Ovary (tissue), 9 donors: Measurements from ENCODE around the gene NPS. TPM values are rescaled to one million over a fixed set of nuclear protein-coding genes. Genes with fewer than 3 reads are reported as not detected.

ENCODE experiments used
- DNase-seq, 5 donors: peaks; one replicate each; pipeline ENCODE4 v3.0.0-alpha.2; 2019 to 2020
- H3K27ac ChIP-seq, 2 donors: fragments of 200-600 bp; one replicate each; pipeline versions ENCODE4 v1.5.1 to v1.8.0; 2019 to 2022
- H3K27me3 ChIP-seq: fragments of 200-600 bp; one replicate; pipeline ENCODE4 v1.8.0; 2022
- H3K36me3 ChIP-seq: fragments of 200-600 bp; sonication (generic); one replicate; pipeline ENCODE4 v1.5.1; 2019
- H3K4me1 ChIP-seq: one replicate; pipeline ENCODE4 v1.8.1; 2013; ENCODE audit warnings: mild to moderate bottlenecking, moderate library complexity; ENCODE audit not compliant: insufficient read depth
- H3K4me3 ChIP-seq: fragments of 200-600 bp; sonication (generic); one replicate; pipeline ENCODE4 v1.5.1; 2017
- H3K9me3 ChIP-seq, 2 donors: fragments of 200-600 bp in 1 of 2; sonication (generic) in 1 of 2; one replicate each; pipeline versions ENCODE4 v1.5.1 to v1.8.1; 2013 to 2019; ENCODE audit warnings: mild to moderate bottlenecking in 1 of 2, moderate library complexity in 1 of 2
- EP300 ChIP-seq: sonication (generic); formaldehyde crosslinking; IDR thresholded peaks from one replicate; pipeline ENCODE4 v1.6.1; 2017; ENCODE audit warnings: antibody characterized with exemption
- POLR2A ChIP-seq: fragments of 450-650 bp; IDR thresholded peaks from one replicate; pipeline ENCODE4 v1.6.1; 2017; ENCODE audit warnings: antibody characterized with exemption, mild to moderate bottlenecking, moderate library complexity
- WGBS, 3 donors: extraction: QIAGEN DNeasy Blood & Tissue Kit in 1 of 3; methylation state at CpG; one replicate each; pipeline versions ENCODE4 v1.1.5 to v1.1.7; 2013 to 2017; 5-methylcytosine and 5-hydroxymethylcytosine counted together
- intact Hi-C, 4 donors: fragments of 100-400 bp; cut with DNase I; formaldehyde crosslinking; loops; one replicate each; pipeline versions ENCODE4 v1.11.0 to v1.15.1; 2022 to 2023
- polyA plus RNA-seq, 2 donors: library from polyadenylated mRNA; stranded (reverse); fragments of 200-250 nt in 1 of 2; fragments of 350-450 nt in 1 of 2; fragmentation: Illumina TruSeq in 1 of 2; extraction: RNeasy Lipid Tissue Mini Kit (QIAGEN cat#74804) in 1 of 2; gene quantifications; one replicate each; pipeline ENCODE4 v1.2.3, GENCODE V29; 2013 to 2014
- total RNA-seq, 7 donors: library from RNA; depleted of rRNA in 2 of 7; stranded (reverse); fragments of >200 nt in 2 of 7; fragmentation: NEBNext Ultra II Directional in 3 of 7; extraction: Animal tissue kit (Norgen Biotek cat#: 25700) in 3 of 7; gene quantifications; one replicate each; pipeline versions ENCODE4 v1.1.0 to v1.2.4, GENCODE V29; 2016 to 2023
- TF ChIP-seq, protein P1 (sequence below), 3 donors: fragments of 450-650 bp in 2 of 3; fragments of 200-600 bp in 1 of 3; IDR thresholded peaks; one replicate each; pipeline versions ENCODE4 v1.5.1 to v1.8.0; 2016 to 2022; ENCODE audit warnings: antibody characterized with exemption in 3 of 3, mild to moderate bottlenecking in 1 of 3
- donor health status: DM: no; HTN: no; CAD: no; lungs with moderate emphysema.
- donor health status: DM: no; HTN: no; CAD: no.
- donor health status: Bipolar disorder and iron deficiency.
- donor health status: DM: yes; HTN: yes; CAD: no.
- donor health status: DM: no; HTN: no; CAD: no.
- donor health status: DM: yes; HTN: yes; CAD: no.

NPS gene
- total and polyA plus RNA-seq, 9 donors: not detected

GRCh38 chr10:127534074-127534473 lies 15.0 kb upstream of the NPS start:
- no peaks in the 10 kb centered on the region for H3K27me3 ChIP-seq
- WGBS, 3 donors: 69 to 81% (median 77%) methylated on average over 6 of the region's 6 CpGs
- H3K27ac ChIP-seq: no peak overlapping the region
- no peaks in the 10 kb centered on the region for H3K9me3 ChIP-seq
- H3K4me3 ChIP-seq: no peak overlapping the region
- H3K4me1 ChIP-seq: no peaks in the 10 kb centered on the region
- no peak for DNase-seq
- intact Hi-C loops: no loop called here
- no peak for TF ChIP-seq EP300
- no peak for TF ChIP-seq POLR2A
- TF ChIP-seq, protein P1, sequence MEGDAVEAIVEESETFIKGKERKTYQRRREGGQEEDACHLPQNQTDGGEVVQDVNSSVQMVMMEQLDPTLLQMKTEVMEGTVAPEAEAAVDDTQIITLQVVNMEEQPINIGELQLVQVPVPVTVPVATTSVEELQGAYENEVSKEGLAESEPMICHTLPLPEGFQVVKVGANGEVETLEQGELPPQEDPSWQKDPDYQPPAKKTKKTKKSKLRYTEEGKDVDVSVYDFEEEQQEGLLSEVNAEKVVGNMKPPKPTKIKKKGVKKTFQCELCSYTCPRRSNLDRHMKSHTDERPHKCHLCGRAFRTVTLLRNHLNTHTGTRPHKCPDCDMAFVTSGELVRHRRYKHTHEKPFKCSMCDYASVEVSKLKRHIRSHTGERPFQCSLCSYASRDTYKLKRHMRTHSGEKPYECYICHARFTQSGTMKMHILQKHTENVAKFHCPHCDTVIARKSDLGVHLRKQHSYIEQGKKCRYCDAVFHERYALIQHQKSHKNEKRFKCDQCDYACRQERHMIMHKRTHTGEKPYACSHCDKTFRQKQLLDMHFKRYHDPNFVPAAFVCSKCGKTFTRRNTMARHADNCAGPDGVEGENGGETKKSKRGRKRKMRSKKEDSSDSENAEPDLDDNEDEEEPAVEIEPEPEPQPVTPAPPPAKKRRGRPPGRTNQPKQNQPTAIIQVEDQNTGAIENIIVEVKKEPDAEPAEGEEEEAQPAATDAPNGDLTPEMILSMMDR (IDR thresholded peaks at IDR 0.05): no peak
- H3K36me3 ChIP-seq: no peaks in the 10 kb centered on the region

DNA sequence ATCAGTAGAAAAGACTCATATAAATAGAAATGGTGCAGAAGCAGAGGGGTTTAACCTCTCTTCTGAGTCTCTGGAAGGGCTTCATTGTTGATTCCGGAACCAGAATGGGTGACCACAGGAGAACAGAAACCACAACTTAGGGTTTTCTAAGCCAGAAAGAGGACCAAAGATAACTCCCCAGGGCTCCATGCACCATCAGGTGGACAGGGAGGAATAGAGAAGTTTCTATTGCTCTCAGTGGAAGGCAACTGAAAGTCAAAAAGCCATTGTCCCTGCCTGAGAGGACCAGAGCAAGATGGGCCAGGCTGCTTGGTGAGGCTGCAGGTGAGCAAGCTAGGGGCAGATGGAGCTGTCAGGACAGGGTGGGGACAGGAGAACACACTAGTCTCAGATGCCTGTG lies 14.6 kb upstream of the NPS start:
- intact Hi-C loops: no loop called here

DNA sequence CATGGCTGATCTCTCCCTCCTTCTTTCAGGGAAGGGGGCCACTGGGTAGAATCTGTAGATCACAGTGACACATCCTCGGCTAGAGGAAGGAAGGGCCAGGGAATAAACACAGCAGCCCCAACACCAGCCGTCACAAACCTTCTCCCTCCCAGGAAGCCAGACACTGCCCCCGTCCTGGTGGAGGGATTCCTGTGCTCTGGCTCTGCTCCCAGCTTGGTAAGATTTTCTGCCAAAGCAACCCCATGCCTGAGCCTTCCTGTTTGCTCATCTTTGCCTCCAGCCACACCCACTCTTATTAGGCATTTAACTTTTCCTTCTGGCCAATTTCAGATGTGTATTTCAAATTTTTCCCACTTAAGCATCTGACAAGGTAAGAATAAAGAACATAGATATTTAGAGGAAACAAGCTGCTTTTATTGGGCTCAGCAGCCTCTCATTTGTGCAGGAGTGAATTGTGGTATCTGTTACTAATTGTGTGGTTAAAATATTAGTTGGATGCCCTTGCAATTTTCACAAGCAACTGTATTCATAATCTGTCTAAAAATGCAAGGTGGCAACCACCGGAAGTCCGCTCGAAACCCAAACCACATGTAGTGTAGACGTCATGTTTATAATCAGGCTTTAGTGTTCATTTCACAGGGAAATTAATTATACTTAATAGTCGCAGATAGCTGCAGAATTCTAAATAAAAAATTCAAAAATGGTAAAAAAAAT lies 13.2 kb upstream of the NPS start:
- intact Hi-C loops: no loop called here
- Histone ChIP-seq H3K4me1 (no peaks in the 10 kb centered on the region), H3K27me3 (no peaks in the 10 kb centered on the region), H3K9me3 (no peaks in the 10 kb centered on the region), H3K27ac (no peak overlapping the region), H3K36me3 (no peaks in the 10 kb centered on the region), H3K4me3 (no peak overlapping the region)
- TF ChIP-seq, protein P1 (IDR thresholded peaks at IDR 0.05): no peak
- TF ChIP-seq POLR2A (no peak), EP300 (no peak)
- DNase-seq: no peak
- whole genome bisulfite sequencing, 3 donors: 58 to 59% (median 59%) methylated on average over 8 of the region's 8 CpGs

More for the DNA sequence above, 14.6 kb upstream of the NPS start:
- Histone ChIP-seq H3K9me3 (no peaks in the 10 kb centered on the region), H3K36me3 (no peaks in the 10 kb centered on the region), H3K4me1 (no peaks in the 10 kb centered on the region), H3K27me3 (no peaks in the 10 kb centered on the region), H3K27ac (no peak overlapping the region), H3K4me3 (no peak overlapping the region)
- TF ChIP-seq, protein P1 (IDR thresholded peaks at IDR 0.05): no peak
- no peak for TF ChIP-seq EP300
- TF ChIP-seq POLR2A: no peak
- DNase-seq: no peak
- 90 to 94% (median 91%) methylated on average over 1 of the region's 1 CpG for WGBS, 3 donors

DNA sequence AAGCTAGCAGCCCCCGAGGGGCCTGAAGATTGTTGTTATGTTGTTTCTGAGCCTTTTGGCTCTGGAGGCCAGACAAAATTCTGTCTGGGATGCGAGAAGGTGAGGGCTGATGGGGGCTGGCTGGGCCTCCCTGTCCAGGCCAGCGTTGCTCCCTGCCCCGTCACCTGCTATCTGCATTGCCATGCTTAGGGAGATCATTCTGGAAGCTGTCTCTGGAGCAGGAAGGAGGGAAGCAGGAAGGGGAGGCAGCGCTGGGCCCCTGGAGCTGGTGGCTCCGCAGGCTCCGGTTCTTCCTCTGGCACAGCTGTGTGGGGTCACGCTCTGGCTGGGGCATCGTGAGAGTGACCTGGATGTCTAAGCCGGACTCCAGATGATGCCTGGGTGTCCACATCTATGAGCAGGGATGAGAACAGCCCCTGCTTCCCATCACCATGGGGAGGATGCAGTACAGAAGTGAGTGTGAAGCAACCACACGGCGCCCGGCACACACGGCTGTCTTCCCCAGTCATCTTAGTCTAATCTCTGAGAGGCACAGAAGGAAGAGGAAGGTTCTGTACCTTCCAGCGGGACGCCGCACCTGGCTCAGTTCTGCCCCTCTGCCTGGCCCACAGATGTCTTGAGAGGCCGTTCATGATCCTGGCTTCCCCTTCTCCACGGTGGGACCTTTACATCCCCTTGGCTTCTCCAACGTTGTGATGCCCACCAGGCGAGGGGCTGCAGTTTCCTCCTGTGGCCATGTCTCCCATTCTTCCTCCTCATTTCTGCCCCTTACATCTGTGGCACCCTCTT lies 11.9 kb upstream of the NPS start:
- intact Hi-C loops: no loop called here
- H3K27ac ChIP-seq: no peak overlapping the region
- no peaks in the 10 kb centered on the region for H3K4me1 ChIP-seq
- TF ChIP-seq, protein P1 (IDR thresholded peaks at IDR 0.05): no peak
- TF ChIP-seq EP300: no peak
- TF ChIP-seq POLR2A: no peak
- no peaks in the 10 kb centered on the region for H3K27me3 ChIP-seq
- WGBS, 3 donors: 87 to 92% (median 90%) methylated on average over 21 of the region's 21 CpGs
- no peaks in the 10 kb centered on the region for H3K36me3 ChIP-seq
- no peak for DNase-seq
- H3K9me3 ChIP-seq: no peaks in the 10 kb centered on the region
- H3K4me3 ChIP-seq: no peak overlapping the region
